ENCODE results near the gene WDR4.
"Not testable (repeated sequence)": the region's sequence is repeated elsewhere in the genome, so short reads cannot be mapped to it uniquely, and the experiment has no call there.

WDR4 gene

DNA sequence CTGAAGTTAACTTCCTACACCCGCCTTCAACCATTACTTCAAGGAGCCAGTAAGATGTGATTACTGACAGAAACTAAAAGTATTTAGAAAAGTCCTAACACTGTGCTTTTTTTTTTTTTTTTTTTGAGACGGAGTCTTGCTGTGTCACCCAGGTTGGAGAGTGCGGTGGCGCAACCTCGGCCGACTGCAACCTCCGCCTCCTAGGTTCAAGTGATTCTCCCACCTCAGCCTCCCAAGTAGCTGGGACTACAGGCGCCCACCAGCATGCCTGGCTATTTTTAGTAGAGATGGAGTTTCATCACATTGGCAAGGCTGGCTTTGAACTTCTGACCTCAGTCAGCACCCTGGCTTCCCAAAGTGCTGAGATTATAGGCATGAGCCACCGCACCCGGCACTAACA lies 3.5 kb downstream of the WDR4 start:
- DNase-seq = not testable (repeated sequence)

DNA sequence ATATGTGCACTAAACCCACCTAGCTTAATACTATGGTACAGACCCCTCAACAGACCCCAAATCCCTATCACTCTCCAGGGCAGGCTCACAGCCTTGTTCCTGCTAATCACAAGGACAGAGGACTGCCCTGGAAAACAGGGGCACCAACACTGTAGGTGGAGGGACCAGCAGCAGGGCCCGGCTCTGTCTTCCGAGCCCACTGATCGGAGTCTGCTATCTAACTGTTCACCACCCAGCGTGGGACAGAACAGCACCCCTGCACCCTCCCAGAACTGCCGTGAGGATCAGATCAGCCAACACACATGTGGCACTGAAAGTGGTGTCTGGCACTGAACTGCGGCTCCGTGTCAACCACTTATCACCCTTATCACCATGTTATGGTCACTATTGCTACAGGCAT lies 6.2 kb downstream of the WDR4 start:
- no peak for DNase-seq

DNA sequence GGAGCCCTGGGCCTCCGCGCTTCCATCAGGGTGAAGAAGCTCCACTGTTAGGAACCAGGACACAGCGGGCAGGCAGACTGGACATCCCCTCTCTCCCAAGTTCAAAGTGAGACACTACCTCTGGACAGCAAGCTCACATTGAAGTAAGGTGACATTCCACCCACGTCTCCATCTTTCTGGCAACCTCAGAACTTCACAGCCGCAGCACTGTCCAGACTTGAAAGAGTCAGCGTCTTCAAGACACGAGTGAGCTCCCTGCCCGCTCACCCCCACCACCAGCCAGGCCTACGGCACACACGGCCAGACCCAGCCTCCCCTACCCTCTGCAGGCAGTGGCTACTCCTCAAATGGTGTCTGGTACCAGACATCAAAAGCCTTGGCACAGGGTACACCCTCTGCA lies 11.1 kb downstream of the WDR4 start:
- DNase-seq = no peak

DNA sequence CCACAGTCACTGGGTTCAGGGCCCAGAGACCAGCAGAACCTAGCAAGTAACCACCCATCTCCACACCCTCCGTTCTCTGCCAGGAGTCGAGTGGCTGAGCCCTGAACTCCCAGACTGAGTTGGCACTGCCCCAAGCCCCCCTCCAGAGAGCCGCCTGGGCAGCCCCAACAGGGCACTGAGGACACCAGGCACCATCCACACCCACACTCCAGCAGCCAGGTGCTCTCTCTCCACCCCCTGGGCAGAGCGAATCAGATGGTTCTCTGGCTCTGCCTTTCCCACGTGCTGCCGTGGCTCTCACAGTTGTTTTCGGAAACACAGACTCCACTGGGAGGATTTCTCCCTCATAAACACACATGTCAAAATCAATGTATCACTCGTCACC lies 13.6 kb downstream of the WDR4 start:
- no peak for DNase-seq

DNA sequence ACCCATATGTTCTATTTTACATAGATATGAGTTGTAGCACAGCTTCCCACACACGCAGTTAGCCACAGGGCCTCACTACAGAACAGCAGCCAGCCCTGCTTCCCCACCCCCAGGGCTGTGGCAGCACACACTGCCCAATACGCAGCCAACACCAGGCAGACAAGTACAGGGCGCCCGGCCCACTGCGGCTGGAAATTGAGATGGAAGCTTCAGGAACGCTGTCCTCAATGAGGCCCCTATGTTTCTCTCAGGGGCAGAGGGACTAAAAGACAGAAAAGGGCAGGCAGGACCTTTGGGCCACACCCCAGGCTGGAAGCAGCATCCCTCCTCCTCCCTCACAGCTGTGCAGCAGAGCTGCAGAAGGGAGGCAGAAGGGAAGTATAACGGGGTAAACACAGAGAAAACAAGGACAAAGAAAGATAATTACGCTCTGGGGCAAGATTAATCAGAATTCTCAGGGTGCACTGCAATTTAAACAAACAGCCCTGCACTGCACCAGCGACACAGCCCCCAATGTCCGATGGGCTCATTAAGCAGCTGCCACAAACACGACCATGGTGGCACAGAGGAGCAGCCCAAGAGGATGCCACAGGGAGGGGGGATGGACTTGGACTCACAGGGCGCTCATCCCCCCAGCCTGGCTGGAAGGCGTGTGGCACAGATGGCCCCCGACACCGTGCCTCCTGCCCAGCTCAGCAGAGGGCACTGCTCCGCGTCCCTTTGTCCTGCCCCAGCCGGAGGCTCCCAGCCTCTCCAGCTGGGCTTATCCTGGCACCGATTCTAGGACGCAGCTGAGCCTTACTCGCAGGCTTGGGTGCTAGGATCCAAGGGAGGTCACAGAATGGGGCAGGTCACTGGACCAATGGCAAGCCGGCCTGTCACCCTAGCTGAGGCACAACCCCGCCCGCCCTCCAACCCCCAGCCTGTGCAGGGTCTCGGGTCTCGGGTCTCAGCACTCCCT lies 14.2 kb downstream of the WDR4 start:
- no peak for DNase-seq

DNA sequence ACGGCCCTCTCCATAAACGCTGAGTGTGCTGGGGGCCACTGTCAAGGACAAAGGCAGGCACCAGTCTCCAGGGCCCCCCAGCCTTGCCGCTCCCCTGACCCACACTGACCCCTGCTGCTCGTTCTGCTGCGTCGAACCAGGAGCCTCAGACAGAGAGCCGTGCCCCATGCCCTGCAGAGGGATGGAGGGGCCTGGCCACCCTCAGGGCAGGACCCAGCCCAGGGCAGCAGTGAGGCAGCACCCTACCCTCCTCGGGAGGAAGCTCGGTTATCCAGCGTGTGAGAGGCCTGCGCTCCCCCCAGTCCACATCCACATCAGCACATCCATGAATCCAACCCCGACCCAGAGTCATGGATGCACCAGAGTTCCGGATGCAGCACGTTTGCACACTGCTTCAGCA lies 15.1 kb downstream of the WDR4 start:
- DNase-seq = no peak

DNA sequence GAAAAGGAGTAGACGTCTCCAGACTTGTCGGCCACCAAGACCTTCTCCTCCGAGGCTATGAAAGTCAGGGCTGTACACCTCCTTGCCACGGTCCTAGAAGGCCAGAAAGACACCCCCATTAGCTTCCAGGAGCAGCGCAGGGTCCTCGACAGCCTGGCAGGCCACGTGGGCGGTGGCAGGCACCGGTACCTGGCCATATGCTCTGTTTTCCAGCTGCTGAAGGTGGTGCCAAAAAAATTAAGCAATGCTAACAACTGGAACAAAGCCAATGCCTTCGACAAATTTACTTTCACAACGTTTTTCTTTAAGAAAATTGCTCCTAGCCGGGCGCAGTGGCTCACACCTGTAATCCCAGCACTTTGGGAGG lies 15.9 kb downstream of the WDR4 start:
- no peak for DNase-seq

DNA sequence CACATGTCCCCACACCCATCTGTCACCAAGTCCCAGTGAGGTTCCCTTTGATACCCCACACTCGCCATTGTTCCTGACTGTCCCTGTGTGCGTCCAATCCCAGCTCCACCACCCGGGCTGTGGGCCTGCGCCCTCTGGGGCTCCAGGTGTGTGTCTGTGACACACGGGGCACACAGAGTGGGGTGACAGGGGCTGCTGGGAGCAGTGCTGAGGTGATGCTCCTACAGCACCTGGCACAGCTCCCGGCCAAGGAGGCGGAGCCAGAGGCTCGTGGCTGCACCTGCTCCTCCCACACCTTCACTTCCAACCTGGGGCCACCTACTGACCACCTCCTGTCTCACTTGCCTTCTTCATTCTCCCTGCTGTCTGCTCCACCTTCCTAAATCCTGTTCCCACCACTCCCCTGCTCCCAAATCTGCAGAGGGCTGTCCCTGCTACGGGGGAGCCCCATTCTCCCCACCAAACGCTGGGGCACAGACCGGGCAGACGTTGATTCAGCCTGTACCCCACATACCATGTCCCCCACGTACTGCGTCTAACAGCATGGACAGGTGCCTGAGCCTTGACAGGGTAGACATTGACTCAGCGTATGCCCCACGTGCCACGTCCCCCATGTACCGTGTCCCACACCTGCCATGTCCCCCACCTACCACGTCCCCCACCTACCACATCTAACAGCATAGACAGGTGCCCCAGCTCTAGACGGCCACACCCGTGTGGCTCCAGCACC lies 16.4 kb downstream of the WDR4 start:
- no peak for DNase-seq

DNA sequence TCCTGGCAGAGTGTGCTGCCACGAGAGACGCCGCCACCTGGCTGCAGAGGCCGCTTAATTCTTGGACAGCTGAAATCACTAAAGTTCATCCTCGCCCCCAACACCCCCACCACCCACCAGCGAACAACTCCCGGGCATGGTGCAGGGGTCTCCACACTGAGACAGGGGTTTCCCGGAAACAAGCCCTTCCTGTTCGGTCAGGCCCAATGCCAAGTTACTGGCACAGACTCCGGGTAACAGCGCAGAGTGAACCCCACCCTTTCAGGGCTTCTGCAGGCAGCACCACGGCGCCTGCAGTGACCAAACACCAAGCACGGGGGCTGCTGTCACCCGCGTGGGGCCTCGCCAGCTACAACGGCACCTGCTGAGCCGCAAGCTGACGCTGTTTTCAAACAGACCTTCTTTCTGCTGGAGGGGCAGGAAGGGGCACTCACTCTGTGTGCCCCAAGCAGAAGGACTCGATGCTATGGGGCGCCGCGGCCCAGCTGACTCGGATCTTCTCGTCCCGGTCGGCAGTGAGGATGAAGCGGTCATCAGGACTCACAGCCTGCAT lies 17.4 kb downstream of the WDR4 start:
- DNase-seq = no peak

DNA sequence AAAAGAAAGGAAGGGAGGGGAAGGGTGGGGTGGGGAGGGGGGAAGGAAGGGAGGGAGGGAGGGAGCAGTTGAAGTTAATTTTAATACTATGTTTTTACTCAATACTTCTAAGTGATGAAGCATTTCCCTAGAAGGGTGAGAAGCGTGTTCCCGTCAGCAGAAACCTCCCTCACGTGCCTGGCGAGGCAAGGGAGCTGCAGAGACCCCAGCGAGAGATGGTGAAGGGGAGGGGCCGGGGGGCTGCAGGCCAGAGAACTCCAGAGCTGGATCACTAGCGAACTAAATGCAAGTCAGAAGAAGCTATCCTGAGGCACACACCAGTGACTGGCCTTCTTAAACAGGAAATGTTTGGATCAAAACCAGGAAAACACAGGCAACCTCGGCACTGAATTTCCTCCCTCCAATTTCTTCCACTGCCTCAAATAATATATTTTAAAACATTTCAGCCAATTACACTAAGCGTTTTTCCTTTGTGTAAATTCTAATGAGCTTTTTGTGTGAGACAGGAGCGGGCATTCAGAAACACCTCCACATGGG lies 18.0 kb downstream of the WDR4 start:
- no peak for DNase-seq

DNA sequence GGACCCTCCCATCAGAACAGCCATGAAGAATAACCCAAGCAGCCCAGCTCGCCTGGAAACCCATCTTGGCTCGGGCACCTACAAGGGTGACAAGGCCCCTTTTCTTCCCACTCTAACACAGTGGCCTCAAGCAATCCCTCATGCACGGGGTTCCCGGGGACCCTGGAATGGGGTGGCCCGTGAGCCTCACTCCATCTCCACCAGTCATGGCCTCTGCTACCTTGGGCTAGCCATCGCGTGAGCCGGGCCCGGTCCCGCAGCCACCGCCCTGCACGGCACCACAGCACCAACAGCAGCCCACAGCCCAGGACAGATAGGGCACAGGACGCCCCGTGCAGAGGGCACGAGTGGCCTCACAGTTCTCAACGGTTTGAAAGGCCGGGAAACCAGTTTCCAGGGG lies 19.0 kb downstream of the WDR4 start:
- DNase-seq = no peak

DNA sequence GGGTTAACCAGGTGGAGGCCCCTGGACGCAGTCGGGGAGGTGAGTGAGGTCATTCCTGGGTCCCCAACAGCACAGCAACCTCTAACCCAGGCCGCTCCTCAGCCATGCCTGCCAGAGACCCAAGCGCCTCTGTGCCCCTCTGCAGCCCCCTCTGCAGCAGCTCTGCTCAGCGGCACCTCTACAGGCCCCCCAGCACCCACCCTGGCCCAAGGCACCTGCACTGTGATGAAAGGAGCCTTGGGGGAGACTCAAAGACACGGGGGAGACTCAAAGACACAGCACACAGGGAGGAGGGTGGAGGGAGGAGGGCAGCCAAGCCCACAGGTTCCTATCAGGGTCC lies 19.5 kb downstream of the WDR4 start:
- no peak for DNase-seq

DNA sequence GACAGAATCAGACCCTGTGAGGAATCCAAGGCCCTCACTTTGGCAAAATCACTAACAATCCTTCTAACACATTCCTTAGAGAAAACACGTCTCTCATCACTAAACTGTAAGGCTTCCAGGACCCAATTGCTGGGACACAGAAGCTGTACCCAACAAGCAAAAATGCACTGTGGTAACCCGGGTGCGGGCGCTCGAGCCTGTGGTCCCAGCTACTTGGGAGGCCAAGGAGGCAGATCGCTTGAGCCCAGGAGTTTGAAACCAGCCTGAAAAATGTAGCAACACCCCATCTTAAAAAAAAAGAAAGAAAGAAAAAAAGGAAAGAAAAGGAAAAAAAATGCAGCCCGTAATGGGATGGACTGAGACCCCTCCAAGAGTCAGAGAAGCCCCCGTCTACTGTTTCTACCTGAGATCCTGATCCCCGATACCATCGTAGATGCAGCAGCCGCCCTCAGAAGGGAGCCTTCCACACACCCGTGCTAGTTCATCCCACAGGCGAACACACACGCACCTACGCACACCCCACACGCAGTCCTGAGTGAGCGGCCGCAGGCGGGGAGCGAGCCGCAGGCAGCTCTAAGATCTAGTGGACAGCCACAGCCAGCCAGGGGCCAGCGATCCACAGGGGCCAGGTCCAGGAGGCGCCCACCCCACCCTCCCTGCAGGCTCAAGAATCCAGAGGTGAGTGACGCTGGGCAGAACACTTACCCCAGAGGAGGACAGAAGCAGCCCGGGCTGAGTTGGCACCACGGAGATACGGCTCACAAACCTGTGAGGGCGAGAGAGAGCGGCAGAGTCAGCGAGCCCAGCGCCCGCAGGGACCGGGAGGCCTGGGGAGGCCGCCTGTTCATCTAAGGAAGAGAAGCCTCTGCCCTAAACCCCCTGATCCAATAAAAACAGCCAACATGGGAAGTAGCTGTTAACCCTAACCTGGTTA lies 20.1 kb downstream of the WDR4 start:
- no peak for DNase-seq

DNA sequence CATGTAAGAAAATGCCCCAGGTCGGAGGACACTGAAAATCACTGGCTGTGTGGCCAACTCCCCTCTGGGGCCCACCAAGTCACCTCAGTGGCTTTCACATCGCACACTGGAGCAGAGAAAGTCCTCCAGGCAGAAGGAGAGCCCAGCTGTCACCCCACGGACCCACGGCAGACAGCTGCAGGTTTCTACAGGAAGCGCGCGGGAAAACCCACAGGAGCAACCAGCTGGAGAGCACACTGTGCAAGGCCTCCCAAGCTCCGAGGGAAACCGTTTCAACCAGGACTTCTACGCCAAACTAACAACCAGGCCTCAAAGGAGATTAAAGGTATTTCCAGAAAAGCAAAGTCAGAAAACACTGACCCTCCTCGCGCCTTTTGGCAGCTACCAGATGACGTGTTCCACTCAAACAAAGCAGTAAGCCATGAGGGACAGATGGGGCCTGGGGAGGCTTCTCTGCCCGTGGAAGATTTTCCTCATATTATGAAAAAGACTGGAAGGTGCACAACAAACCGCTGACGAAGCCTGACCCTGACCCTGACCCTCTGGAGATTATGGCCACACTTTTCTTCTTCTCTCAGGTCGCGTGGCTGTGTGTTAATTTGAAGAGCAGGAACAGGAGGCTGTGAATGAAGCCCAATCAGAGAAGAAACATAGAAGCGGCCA lies 21.0 kb downstream of the WDR4 start:
- no peak for DNase-seq

DNA sequence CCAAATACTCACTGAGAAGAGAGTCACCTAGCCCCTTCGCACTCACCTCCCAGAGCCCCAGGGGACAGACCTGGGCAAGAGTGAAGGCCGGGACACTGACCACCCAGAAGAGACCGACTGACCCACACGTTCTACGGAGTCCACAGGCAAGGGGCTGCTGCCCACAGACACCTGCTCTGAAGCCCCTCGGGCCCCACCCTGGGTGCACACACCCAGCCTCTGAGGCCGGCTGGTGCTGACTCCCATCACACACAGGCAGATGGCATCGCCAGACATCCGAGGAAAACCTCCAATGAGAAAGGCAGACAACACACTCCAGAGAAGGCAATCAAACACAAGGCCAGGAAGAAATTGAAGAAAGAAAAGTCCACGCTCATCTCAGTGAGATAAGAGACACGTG lies 22.1 kb downstream of the WDR4 start:
- DNase-seq = no peak

DNA sequence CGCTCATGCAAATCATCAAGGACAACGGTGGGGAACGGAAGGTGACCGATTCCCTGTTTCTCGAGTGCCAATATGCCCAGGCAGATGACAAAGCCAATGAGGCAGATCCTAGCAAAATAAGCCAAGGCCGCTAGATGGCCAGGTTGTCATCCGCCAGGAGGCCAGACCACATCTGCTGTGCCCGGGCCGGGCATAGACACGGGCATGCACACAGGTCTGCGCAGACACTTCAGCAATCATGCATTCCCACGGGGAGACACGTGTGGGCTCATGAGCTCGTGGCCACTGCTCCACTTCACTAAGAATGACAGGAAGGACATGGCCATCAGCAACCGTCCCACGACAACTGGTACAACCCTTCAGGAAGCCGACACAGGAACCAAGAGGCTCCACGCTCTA lies 23.4 kb downstream of the WDR4 start:
- no peak for DNase-seq

DNA sequence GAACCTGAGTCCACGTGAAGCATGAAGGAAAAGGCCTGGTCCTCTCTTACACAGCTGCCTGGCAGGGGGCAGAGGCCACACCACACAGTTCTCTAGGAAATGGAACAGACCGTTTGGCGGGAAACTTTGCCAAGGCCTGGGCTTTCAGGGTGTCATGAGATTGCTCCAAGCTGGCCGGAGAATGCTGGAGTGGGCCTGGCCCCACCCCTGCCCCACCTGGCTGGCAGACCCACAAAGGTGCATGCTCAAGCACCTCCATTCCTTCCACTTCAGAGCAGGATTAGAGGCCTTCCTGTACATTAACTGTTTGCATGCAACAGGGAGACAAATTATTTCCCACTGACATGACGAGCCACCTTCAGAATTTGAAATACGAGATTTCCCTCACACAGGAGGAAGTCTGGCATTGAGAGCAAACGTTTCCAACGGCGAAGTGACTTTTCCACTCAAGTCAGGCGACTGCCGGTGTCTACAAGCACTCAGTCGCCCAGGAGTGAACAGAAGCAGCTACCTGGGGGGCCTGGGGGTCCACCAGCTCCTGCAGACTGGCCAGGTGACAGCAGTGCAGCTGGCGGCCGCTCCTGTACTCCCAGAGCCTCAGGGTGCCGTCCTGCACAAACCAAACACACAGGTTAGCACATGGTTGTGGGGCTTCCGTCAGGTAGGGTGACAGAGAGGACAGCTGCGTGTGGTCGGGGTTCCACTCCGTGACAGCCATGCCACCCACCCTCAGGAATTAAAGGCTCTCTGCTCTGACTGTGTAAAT lies 24.0 kb downstream of the WDR4 start:
- no peak for DNase-seq

DNA sequence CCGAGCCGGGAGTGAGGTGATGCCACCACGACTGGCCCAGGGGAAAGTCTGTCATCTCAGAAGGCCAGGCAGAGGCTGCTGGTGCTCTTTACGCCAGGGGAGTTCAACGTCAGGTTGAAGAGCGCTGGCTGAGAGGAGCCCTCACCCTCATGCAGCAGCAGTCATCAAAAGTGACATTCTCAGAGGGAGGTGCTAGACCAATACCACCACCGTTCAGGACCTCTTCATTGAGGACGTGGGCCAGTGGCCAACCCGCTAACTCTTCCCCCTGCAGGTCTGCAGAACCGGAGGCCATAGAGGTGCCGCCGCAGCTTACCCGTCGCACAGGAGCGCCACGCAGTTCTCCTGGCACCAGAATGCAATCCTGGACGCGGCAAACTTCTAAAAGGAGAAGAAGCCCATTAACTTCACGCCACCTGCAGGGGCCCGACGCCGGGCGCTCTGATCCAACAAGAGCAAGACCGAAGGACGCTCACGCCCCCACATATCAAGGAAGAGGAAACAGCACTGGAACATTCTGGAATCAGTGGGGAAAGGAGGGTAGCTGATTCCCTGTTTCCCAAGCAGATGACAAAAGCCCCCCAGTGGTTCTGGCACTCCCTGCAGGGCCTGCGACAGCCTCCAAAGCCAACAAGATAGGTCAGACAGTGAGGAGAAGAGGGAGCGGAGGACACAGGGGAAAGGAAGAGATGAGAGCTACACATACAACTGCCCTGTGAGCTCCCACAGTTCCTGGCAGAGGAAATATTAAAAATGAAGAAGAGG lies 24.9 kb downstream of the WDR4 start:
- no peak for DNase-seq

DNA sequence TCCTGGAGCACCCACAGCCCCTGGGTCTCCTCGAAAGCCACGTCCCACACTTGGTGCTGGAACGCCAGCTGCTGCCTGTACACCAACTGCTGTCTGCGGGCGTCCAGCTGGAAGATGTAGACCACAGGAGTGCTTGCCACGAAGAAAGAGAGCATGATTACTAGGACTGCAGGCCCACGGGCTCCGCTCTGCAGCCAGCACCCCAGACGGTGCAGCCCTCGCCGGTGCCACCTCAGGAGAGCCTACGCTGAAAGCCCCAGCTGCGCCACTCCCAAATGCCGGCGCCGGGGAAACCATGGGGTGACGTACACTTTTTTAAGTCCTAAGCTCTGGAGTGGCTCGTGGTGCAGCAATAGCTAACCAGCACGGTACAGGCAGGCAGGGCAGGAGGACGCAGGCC lies 25.7 kb downstream of the WDR4 start:
- no peak for DNase-seq

DNA sequence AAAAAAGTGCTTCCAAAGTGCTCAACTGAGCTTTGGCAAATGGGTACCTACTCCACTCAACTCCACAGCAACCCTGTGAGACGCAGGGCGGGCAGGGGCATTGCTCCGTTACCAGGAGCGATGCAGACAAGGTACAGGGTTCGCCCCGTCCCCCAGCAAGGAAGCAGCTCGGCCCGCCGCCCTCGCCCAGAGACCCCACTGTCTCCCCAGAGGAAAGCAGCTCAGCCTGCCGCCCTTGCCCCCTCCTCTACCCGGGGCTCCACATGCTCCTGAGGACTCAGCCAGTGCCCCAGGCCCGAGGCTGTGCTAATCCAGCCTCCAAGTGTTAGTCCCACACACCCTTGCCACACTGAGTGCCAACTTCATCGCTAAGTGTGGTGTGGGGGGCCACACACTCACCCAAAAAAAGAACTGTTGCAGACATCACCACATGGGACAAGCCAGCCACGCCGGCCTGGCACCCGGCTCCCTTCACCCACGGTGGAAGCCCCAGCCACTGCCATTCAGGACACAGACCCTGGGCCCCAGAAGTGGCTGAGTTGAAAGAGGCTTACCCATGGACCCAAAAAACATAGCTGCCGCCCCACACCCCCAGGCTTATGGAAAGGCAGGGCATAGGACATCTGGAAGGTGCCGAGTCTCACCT lies 26.3 kb downstream of the WDR4 start:
- no peak for DNase-seq

All from activated CD4-positive, alpha-beta T cell treated with anti-CD3 and anti-CD28 coated beads, Interleukin-2, amount 50 U/mL, for 48 hours (primary cell).